ENCODE results near the gene TMEM106B. TPM values are rescaled to one million over a fixed set of nuclear protein-coding genes. Genes with fewer than 3 reads are reported as not detected.
"Not testable (repeated sequence)": the region's sequence is repeated elsewhere in the genome, so short reads cannot be mapped to it uniquely, and the experiment has no call there.

TMEM106B gene
- polyA plus RNA-seq (2011; rRNA removed) (25.1 and 45.0 TPM in 2 replicates), polyA minus RNA-seq (2011; rRNA and poly(A)+ RNA removed) (16.0 and 24.1 TPM in 2 replicates)

- peak; percentile 72 for DNase-seq (ENCODE audit: low read depth)
- peaks cover 2% of the 10 kb centered on the region; the same call in 1 of the 2 replicates for H3K27me3 ChIP-seq (ENCODE audit: control insufficient read depth, insufficient read depth, low read length)
- H3K36me3 ChIP-seq (ENCODE audit: control insufficient read depth, insufficient read depth, low read length) = no peaks in the 10 kb centered on the region; the same call in 1 of the 2 replicates
- ChIA-PET CTCF (interaction anchor here (0.6 kb wide), 1 partner anchor 12 kb away, joined by 3 read pairs; no protein-coding TSS in a partner anchor), POLR2A (no interaction called here)
- peak within 1 kb of the TSS; percentile 62 for H3K4me3 ChIP-seq (ENCODE audit: low read depth, low read length)
- TF ChIP-seq CTCF (IDR thresholded peaks at IDR 0.05; ENCODE audit: insufficient read depth, low read depth, low read length) = no peak
Observed at GRCh38 chr7:12211054-12211710, at the start of gene TMEM106B. TSS of gene TMEM106B (plus strand) at chr7:12211294. CDS start at chr7:12214811, 3,517 bp downstream.

- DNase-seq (ENCODE audit: low read depth) = no peak
- POLR2A ChIA-PET = no interaction called here
- TF ChIP-seq CTCF (IDR thresholded peaks at IDR 0.05; ENCODE audit: insufficient read depth, low read depth, low read length) = no peak
- H3K27me3 ChIP-seq (ENCODE audit: control insufficient read depth, insufficient read depth, low read length) = no peaks in the 10 kb centered on the region
- no peaks in the 10 kb centered on the region for H3K36me3 ChIP-seq (ENCODE audit: control insufficient read depth, insufficient read depth, low read length)
- CTCF ChIA-PET = no interaction called here
- H3K4me3 ChIP-seq (ENCODE audit: low read depth, low read length) = no peak overlapping the region
Observed at GRCh38 chr7:12162415-12163113, 48.5 kb upstream of the TMEM106B start.

- H3K36me3 ChIP-seq (ENCODE audit: control insufficient read depth, insufficient read depth, low read length); CTCF ChIA-PET; DNase-seq (ENCODE audit: low read depth); POLR2A ChIA-PET; H3K4me3 ChIP-seq (ENCODE audit: low read depth, low read length); H3K27me3 ChIP-seq (ENCODE audit: control insufficient read depth, insufficient read depth, low read length): not testable (repeated sequence)
Observed at GRCh38 chr7:12168065-12168464, 43.0 kb upstream of the TMEM106B start.

- H3K4me3 ChIP-seq (ENCODE audit: low read depth, low read length); DNase-seq (ENCODE audit: low read depth); POLR2A ChIA-PET; H3K27me3 ChIP-seq (ENCODE audit: control insufficient read depth, insufficient read depth, low read length); H3K36me3 ChIP-seq (ENCODE audit: control insufficient read depth, insufficient read depth, low read length): not testable (repeated sequence)
- CTCF ChIA-PET = interaction anchor here (0.7 kb wide), 1 partner anchor 32 kb away, joined by 3 read pairs; no protein-coding TSS in a partner anchor
Observed at GRCh38 chr7:12169981-12170820, 40.9 kb upstream of the TMEM106B start.

- no peak for DNase-seq (ENCODE audit: low read depth)
- H3K4me3 ChIP-seq (ENCODE audit: low read depth, low read length) = no peak overlapping the region
- no peak for TF ChIP-seq CTCF (IDR thresholded peaks at IDR 0.05; ENCODE audit: insufficient read depth, low read depth, low read length)
- no peaks in the 10 kb centered on the region for H3K36me3 ChIP-seq (ENCODE audit: control insufficient read depth, insufficient read depth, low read length)
- no peaks in the 10 kb centered on the region for H3K27me3 ChIP-seq (ENCODE audit: control insufficient read depth, insufficient read depth, low read length)
- POLR2A ChIA-PET = no interaction called here
- CTCF ChIA-PET = no interaction called here
Observed at GRCh38 chr7:12173671-12174070, 37.4 kb upstream of the TMEM106B start.

GRCh38 chr7:12174931-12175330, 36.2 kb upstream of the TMEM106B start:
- Histone ChIP-seq H3K27me3 (ENCODE audit: control insufficient read depth, insufficient read depth, low read length) (no peaks in the 10 kb centered on the region), H3K4me3 (ENCODE audit: low read depth, low read length) (no peak overlapping the region), H3K36me3 (ENCODE audit: control insufficient read depth, insufficient read depth, low read length) (no peaks in the 10 kb centered on the region)
- no peak for TF ChIP-seq CTCF (IDR thresholded peaks at IDR 0.05; ENCODE audit: insufficient read depth, low read depth, low read length)
- no peak for DNase-seq (ENCODE audit: low read depth)
- CTCF ChIA-PET = no interaction called here
- POLR2A ChIA-PET = no interaction called here

Measured in BJ (cell line).